Chondrocyte (in vitro differentiated cells): ENCODE results near the gene PRKAB1. TPM values are rescaled to one million over a fixed set of nuclear protein-coding genes. Genes with fewer than 3 reads are reported as not detected.
"Not testable (repeated sequence)": the region's sequence is repeated elsewhere in the genome, so short reads cannot be mapped to it uniquely, and the experiment has no call there.

Source experiments
- DNase-seq: peaks from one replicate; pipeline ENCODE4 v3.0.0; 2021; ENCODE audit warnings: mixed read lengths, low spot score
- H3K27ac Mint-ChIP-seq: one replicate; pipeline ENCODE4 v1.8.0; 2021; ENCODE audit warnings: mild to moderate bottlenecking, moderate library complexity, mixed read lengths; ENCODE audit not compliant: unreplicated experiment
- H3K27me3 Mint-ChIP-seq: 2 replicates; pipeline ENCODE4 v1.8.0; 2021; ENCODE audit warnings: low read depth, mixed read lengths
- H3K36me3 Mint-ChIP-seq: 2 replicates; pipeline ENCODE4 v1.8.0; 2021; ENCODE audit warnings: low read depth, mixed read lengths
- H3K4me1 Mint-ChIP-seq: 2 replicates; pipeline ENCODE4 v1.8.0; 2021; ENCODE audit warnings: low read depth, mild to moderate bottlenecking, mixed read lengths
- H3K4me3 Mint-ChIP-seq: one replicate; pipeline ENCODE4 v1.8.0; 2021; ENCODE audit warnings: mild to moderate bottlenecking, moderate library complexity, mixed read lengths; ENCODE audit not compliant: unreplicated experiment
- H3K9me3 Mint-ChIP-seq: 2 replicates; pipeline ENCODE4 v1.8.0; 2021; ENCODE audit warnings: low read depth, mixed read lengths
- CTCF ChIP-seq: fragments of 200-600 bp; sonication (generic); IDR thresholded peaks from 2 replicates; pipeline ENCODE4 v1.5.0; 2021; ENCODE audit warnings: antibody characterized with exemption, mild to moderate bottlenecking, moderate library complexity
- total RNA-seq: library from RNA; stranded (reverse); gene quantifications from 3 replicates; pipeline ENCODE4 v1.2.1, GENCODE V29; 2021

Gene PRKAB1
- total RNA-seq, 1 donor from 2014 or later = 20.8 TPM

GRCh38 chr12:119652665-119653064 lies 15.3 kb upstream of the PRKAB1 start:
- H3K27ac Mint-ChIP-seq = no peak overlapping the region
- H3K36me3 Mint-ChIP-seq = no peaks in the 10 kb centered on the region
- H3K9me3 Mint-ChIP-seq = peaks cover 25% of the 10 kb centered on the region
- peaks cover 4% of the 10 kb centered on the region for H3K27me3 Mint-ChIP-seq
- no peaks in the 10 kb centered on the region for H3K4me1 Mint-ChIP-seq
- TF ChIP-seq CTCF = no peak
- no peak overlapping the region for H3K4me3 Mint-ChIP-seq
- DNase-seq = no peak

- not testable (repeated sequence) for H3K27ac Mint-ChIP-seq, DNase-seq, H3K36me3 Mint-ChIP-seq, H3K4me1 Mint-ChIP-seq, H3K4me3 Mint-ChIP-seq
- Mint-ChIP-seq H3K27me3 (peaks cover 11% of the 10 kb centered on the region), H3K9me3 (peaks cover 22% of the 10 kb centered on the region)
Observed at GRCh38 chr12:119657001-119657400, 10.9 kb upstream of the PRKAB1 start.

GRCh38 chr12:119658166-119658565 lies 9.8 kb upstream of the PRKAB1 start:
- not testable (repeated sequence) for DNase-seq, H3K36me3 Mint-ChIP-seq, H3K4me1 Mint-ChIP-seq, H3K4me3 Mint-ChIP-seq, H3K27ac Mint-ChIP-seq
- Mint-ChIP-seq H3K27me3 (peaks cover 18% of the 10 kb centered on the region), H3K9me3 (peaks cover 13% of the 10 kb centered on the region)

- H3K27ac Mint-ChIP-seq = no peak overlapping the region
- peak; percentile 92 for TF ChIP-seq CTCF
- DNase-seq = no peak
- H3K27me3 Mint-ChIP-seq = peaks cover 20% of the 10 kb centered on the region
- H3K4me1 Mint-ChIP-seq = no peaks in the 10 kb centered on the region
- H3K36me3 Mint-ChIP-seq = no peaks in the 10 kb centered on the region
- peaks cover 2% of the 10 kb centered on the region for H3K9me3 Mint-ChIP-seq
- no peak overlapping the region for H3K4me3 Mint-ChIP-seq
Observed at GRCh38 chr12:119659289-119659897, 8.5 kb upstream of the PRKAB1 start.

- no peak for TF ChIP-seq CTCF
- no peak for DNase-seq
Observed at GRCh38 chr12:119660076-119660475, 7.9 kb upstream of the PRKAB1 start.

GRCh38 chr12:119661882-119662281 lies 6.1 kb upstream of the PRKAB1 start:
- Mint-ChIP-seq H3K4me3 (no peak overlapping the region), H3K36me3 (no peaks in the 10 kb centered on the region), H3K4me1 (peaks cover under 1% of the 10 kb centered on the region), H3K27me3 (peaks cover 20% of the 10 kb centered on the region), H3K9me3 (no peaks in the 10 kb centered on the region), H3K27ac (no peak overlapping the region)
- DNase-seq = no peak
- no peak for TF ChIP-seq CTCF

More at GRCh38 chr12:119660076-119660475, 7.9 kb upstream of the PRKAB1 start:
- H3K4me1 Mint-ChIP-seq = no peaks in the 10 kb centered on the region
- peaks cover 20% of the 10 kb centered on the region for H3K27me3 Mint-ChIP-seq
- H3K27ac Mint-ChIP-seq = no peak overlapping the region
- no peaks in the 10 kb centered on the region for H3K9me3 Mint-ChIP-seq
- no peaks in the 10 kb centered on the region for H3K36me3 Mint-ChIP-seq
- no peak overlapping the region for H3K4me3 Mint-ChIP-seq
